CD8-positive, alpha-beta memory T cell (primary cell): Measurements from ENCODE around the gene CKAP5. TPM values are rescaled to one million over a fixed set of nuclear protein-coding genes. Genes with fewer than 3 reads are reported as not detected.
"Not testable (repeated sequence)": the region's sequence is repeated elsewhere in the genome, so short reads cannot be mapped to it uniquely, and the experiment has no call there.

Experiments used
- CTCF ChIA-PET: fragments of 350-600 bp; sonication (Branson Sonifier 250); formaldehyde crosslinking; loops from one replicate; lab custom pipeline; 2021; ENCODE audit warnings: antibody characterized with exemption; lab: Charles Lee
- POLR2A ChIA-PET: fragments of 350-600 bp; sonication (Branson Sonifier 250); formaldehyde crosslinking; loops from one replicate; lab custom pipeline; 2021; ENCODE audit warnings: antibody characterized with exemption; lab: Charles Lee
- DNase-seq, 5 donors: peaks; one replicate each; pipeline versions ENCODE4 v3.0.0 to v3.0.0-alpha.2; 2020 to 2022; ENCODE audit warnings: mixed read lengths in 1 of 5
- H3K27ac ChIP-seq: one replicate; pipeline ENCODE4 v1.7.0; 2013; ENCODE audit warnings: low read depth, mild to moderate bottlenecking, low read length, moderate library complexity
- H3K27me3 ChIP-seq: 2 replicates; pipeline ENCODE4 v1.7.0; 2013; ENCODE audit warnings: low read length, mild to moderate bottlenecking; ENCODE audit not compliant: insufficient read depth, poor library complexity, severe bottlenecking
- H3K36me3 ChIP-seq: 2 replicates; pipeline ENCODE4 v1.7.0; 2013; ENCODE audit warnings: mild to moderate bottlenecking, low read length, moderate library complexity; ENCODE audit not compliant: insufficient read depth
- H3K4me1 ChIP-seq: 2 replicates; pipeline ENCODE4 v1.7.0; 2013; ENCODE audit warnings: mild to moderate bottlenecking, low read length, moderate library complexity; ENCODE audit not compliant: insufficient read depth
- H3K4me3 ChIP-seq: 2 replicates; pipeline ENCODE4 v1.7.0; 2013; ENCODE audit warnings: mild to moderate bottlenecking, low read length
- H3K9me3 ChIP-seq: 2 replicates; pipeline ENCODE4 v1.7.0; 2013; ENCODE audit warnings: mild to moderate bottlenecking, low read length
- H3K27ac Mint-ChIP-seq, 8 donors: one replicate each; pipeline ENCODE4 v1.8.0; 2020 to 2021; ENCODE audit warnings: mixed read lengths in 8 of 8, mild to moderate bottlenecking in 6 of 8, inconsistent platforms in 3 of 8, moderate library complexity in 3 of 8
- H3K27me3 Mint-ChIP-seq, 2 donors: one replicate each; pipeline ENCODE4 v1.8.0; 2020 to 2021; ENCODE audit warnings: mixed read lengths in 2 of 2, mild to moderate bottlenecking in 1 of 2, moderate library complexity in 1 of 2
- H3K36me3 Mint-ChIP-seq, 3 donors: one replicate each; pipeline ENCODE4 v1.8.0; 2020 to 2021; ENCODE audit warnings: mixed read lengths in 3 of 3, inconsistent platforms in 1 of 3, mild to moderate bottlenecking in 1 of 3
- H3K4me1 Mint-ChIP-seq, 3 donors: one replicate each; pipeline ENCODE4 v1.8.0; 2020 to 2021; ENCODE audit warnings: mixed read lengths in 3 of 3, inconsistent platforms in 1 of 3, mild to moderate bottlenecking in 1 of 3
- H3K4me3 Mint-ChIP-seq, 7 donors: one replicate each; pipeline ENCODE4 v1.8.0; 2020 to 2021; ENCODE audit warnings: mixed read lengths in 7 of 7, mild to moderate bottlenecking in 6 of 7, moderate library complexity in 4 of 7, inconsistent platforms in 2 of 7
- H3K9me3 Mint-ChIP-seq, 5 donors: one replicate each; pipeline ENCODE4 v1.8.0; 2020 to 2022; ENCODE audit warnings: mixed read lengths in 5 of 5, mild to moderate bottlenecking in 3 of 5, moderate library complexity in 2 of 5, inconsistent platforms in 1 of 5
- polyA plus RNA-seq: library from polyadenylated mRNA; unstranded; fragments of 300-500 nt; fragmentation: Illumina TruSeq; gene quantifications from one replicate; pipeline ENCODE4 v1.2.3, GENCODE V29; 2021
- total RNA-seq, 2 experiments: library from RNA; stranded (reverse); gene quantifications; one replicate each; pipeline ENCODE4 v1.2.3, GENCODE V29; 2021

The CKAP5 gene
- total and polyA plus RNA-seq, 3 experiments from 2014 or later, result 14.2 to 127 (median 114) TPM

GRCh38 chr11:46801694-46802470, 44.2 kb downstream of the CKAP5 start:
- Mint-ChIP-seq H3K27me3 (no peaks in the 10 kb centered on the region), H3K36me3 (peaks cover 0 to 65% (median 18%) of the 10 kb centered on the region in 3 donors), H3K9me3 (no peaks in the 10 kb centered on the region), H3K4me3 (no peak overlapping the region), H3K4me1 (no peaks in the 10 kb centered on the region), H3K27ac (peak overlapping the region in 1 of 8 donors; percentile 61)
- Histone ChIP-seq H3K27ac (no peak overlapping the region), H3K4me1 (no peaks in the 10 kb centered on the region), H3K4me3 (no peak overlapping the region), H3K27me3 (no peaks in the 10 kb centered on the region), H3K9me3 (no peaks in the 10 kb centered on the region), H3K36me3 (peaks cover 6% of the 10 kb centered on the region)
- no peak for DNase-seq
- ChIA-PET POLR2A (interaction anchor here (0.7 kb wide), 1 partner anchor 140 kb away, joined by 3 read pairs; no protein-coding TSS in a partner anchor), CTCF (no interaction called here)

DNA sequence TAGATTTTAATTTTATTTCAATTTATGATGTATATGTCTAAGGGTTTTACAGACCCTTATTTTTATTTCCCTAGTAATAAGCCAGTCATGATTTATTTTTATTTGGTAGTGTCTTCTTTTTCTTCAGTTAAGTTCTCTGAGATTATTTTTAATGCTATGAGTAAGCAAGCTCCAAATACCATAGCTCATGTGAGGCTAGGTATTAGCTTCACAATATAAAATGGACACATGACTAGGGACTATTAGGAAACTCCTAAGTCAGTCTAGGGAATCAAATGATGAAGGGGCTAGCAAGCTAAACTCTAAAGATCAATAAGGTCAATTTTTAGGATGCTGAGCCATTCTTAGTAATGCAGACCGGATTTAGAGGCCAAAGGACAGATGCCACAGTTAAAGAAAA, 45.9 kb downstream of the CKAP5 start:
- no peaks in the 10 kb centered on the region for H3K27me3 ChIP-seq
- no peaks in the 10 kb centered on the region for H3K9me3 ChIP-seq
- peaks cover 13% of the 10 kb centered on the region for H3K36me3 ChIP-seq
- no peak overlapping the region for H3K27ac Mint-ChIP-seq
- ChIA-PET CTCF (interaction anchor here (0.7 kb wide), 1 partner anchor 16 kb away, joined by 3 read pairs; no protein-coding TSS in a partner anchor), POLR2A (no interaction called here)
- DNase-seq, result no peak
- H3K9me3 Mint-ChIP-seq, result no peaks in the 10 kb centered on the region
- no peaks in the 10 kb centered on the region for H3K27me3 Mint-ChIP-seq
- H3K4me1 Mint-ChIP-seq, result no peaks in the 10 kb centered on the region
- H3K4me1 ChIP-seq, result no peaks in the 10 kb centered on the region
- peaks cover 4 to 67% (median 18%) of the 10 kb centered on the region in 3 donors for H3K36me3 Mint-ChIP-seq
- H3K4me3 ChIP-seq, result no peak overlapping the region
- H3K27ac ChIP-seq, result no peak overlapping the region
- no peak overlapping the region for H3K4me3 Mint-ChIP-seq

- H3K36me3 Mint-ChIP-seq, result peaks cover 4 to 70% (median 19%) of the 10 kb centered on the region in 3 donors
- H3K4me3 Mint-ChIP-seq, H3K27ac ChIP-seq, H3K4me1 Mint-ChIP-seq, H3K27ac Mint-ChIP-seq, H3K27me3 ChIP-seq, H3K4me1 ChIP-seq, POLR2A ChIA-PET, H3K9me3 Mint-ChIP-seq, DNase-seq, H3K9me3 ChIP-seq, H3K4me3 ChIP-seq, H3K27me3 Mint-ChIP-seq: not testable (repeated sequence)
- peaks cover 13% of the 10 kb centered on the region for H3K36me3 ChIP-seq
- CTCF ChIA-PET, result interaction anchor here (0.7 kb wide), 1 partner anchor 16 kb away, joined by 3 read pairs; no protein-coding TSS in a partner anchor
These were observed 46.4 kb downstream of the CKAP5 start for GRCh38 chr11:46799725-46800124.

GRCh38 chr11:46778416-46778815, 67.7 kb downstream of the CKAP5 start:
- Mint-ChIP-seq H3K36me3 (peaks cover 5 to 90% (median 29%) of the 10 kb centered on the region in 3 donors), H3K4me3 (no peak overlapping the region), H3K4me1 (no peaks in the 10 kb centered on the region), H3K27me3 (no peaks in the 10 kb centered on the region), H3K9me3 (no peaks in the 10 kb centered on the region), H3K27ac (no peak overlapping the region)
- H3K9me3 ChIP-seq, result no peaks in the 10 kb centered on the region
- H3K4me1 ChIP-seq, result no peaks in the 10 kb centered on the region
- no peaks in the 10 kb centered on the region for H3K27me3 ChIP-seq
- H3K36me3 ChIP-seq, result peaks cover 21% of the 10 kb centered on the region
- ChIA-PET CTCF (no interaction called here), POLR2A (no interaction called here)
- no peak overlapping the region for H3K4me3 ChIP-seq
- no peak for DNase-seq
- no peak overlapping the region for H3K27ac ChIP-seq

- Mint-ChIP-seq H3K4me3 (no peak overlapping the region), H3K36me3 (peaks cover 5 to 87% (median 29%) of the 10 kb centered on the region in 3 donors), H3K27me3 (no peaks in the 10 kb centered on the region), H3K9me3 (no peaks in the 10 kb centered on the region), H3K27ac (no peak overlapping the region), H3K4me1 (no peaks in the 10 kb centered on the region)
- Histone ChIP-seq H3K4me1 (no peaks in the 10 kb centered on the region), H3K4me3 (no peak overlapping the region), H3K27ac (no peak overlapping the region), H3K36me3 (peaks cover 6% of the 10 kb centered on the region), H3K9me3 (no peaks in the 10 kb centered on the region), H3K27me3 (no peaks in the 10 kb centered on the region)
- CTCF ChIA-PET, result no interaction called here
- no peak for DNase-seq
- POLR2A ChIA-PET, result no interaction called here
These were observed 69.2 kb downstream of the CKAP5 start for GRCh38 chr11:46776878-46777277.

- no peak overlapping the region for H3K27ac ChIP-seq
- Mint-ChIP-seq H3K36me3 (peaks cover 4 to 74% (median 12%) of the 10 kb centered on the region in 3 donors), H3K4me1 (no peaks in the 10 kb centered on the region), H3K9me3 (no peaks in the 10 kb centered on the region), H3K27ac (peak overlapping the region in 1 of 8 donors; percentile 28), H3K4me3 (no peak overlapping the region), H3K27me3 (no peaks in the 10 kb centered on the region)
- ChIA-PET CTCF (no interaction called here), POLR2A (no interaction called here)
- no peaks in the 10 kb centered on the region for H3K27me3 ChIP-seq
- no peak for DNase-seq
- no peak overlapping the region for H3K4me3 ChIP-seq
- H3K9me3 ChIP-seq, result no peaks in the 10 kb centered on the region
- peaks cover 16% of the 10 kb centered on the region for H3K36me3 ChIP-seq
- H3K4me1 ChIP-seq, result no peaks in the 10 kb centered on the region
These were observed 76.4 kb downstream of the CKAP5 start for GRCh38 chr11:46769636-46770221.

DNA sequence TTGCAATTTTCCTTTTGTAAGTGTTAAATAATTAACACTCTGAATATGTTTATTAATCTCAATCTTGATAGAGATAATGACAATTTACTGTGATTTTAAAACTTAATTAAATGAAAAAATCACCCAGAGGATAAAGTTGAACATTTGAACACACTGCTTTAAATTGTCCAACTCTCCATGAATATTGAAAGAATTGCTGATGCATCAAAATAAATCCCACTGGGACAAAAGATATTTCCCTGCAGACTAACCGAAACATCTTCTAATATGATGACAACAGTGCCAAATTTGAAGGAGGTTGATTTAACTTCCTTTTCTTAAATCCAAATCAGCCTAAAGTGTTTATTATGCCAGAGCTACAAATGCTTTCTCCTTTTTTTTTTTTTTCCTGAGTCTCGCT, 79.4 kb downstream of the CKAP5 start:
- no peaks in the 10 kb centered on the region for H3K27me3 Mint-ChIP-seq
- Histone ChIP-seq H3K4me3 (no peak overlapping the region), H3K36me3 (peaks cover 33% of the 10 kb centered on the region), H3K27ac (no peak overlapping the region), H3K27me3 (no peaks in the 10 kb centered on the region), H3K4me1 (no peaks in the 10 kb centered on the region), H3K9me3 (no peaks in the 10 kb centered on the region)
- H3K9me3 Mint-ChIP-seq, result no peaks in the 10 kb centered on the region
- H3K4me1 Mint-ChIP-seq, result no peaks in the 10 kb centered on the region
- H3K36me3 Mint-ChIP-seq, result peaks cover 4 to 75% (median 21%) of the 10 kb centered on the region in 3 donors
- no peak overlapping the region for H3K27ac Mint-ChIP-seq
- CTCF ChIA-PET, result no interaction called here
- POLR2A ChIA-PET, result no interaction called here
- no peak overlapping the region for H3K4me3 Mint-ChIP-seq
- no peak for DNase-seq

DNA sequence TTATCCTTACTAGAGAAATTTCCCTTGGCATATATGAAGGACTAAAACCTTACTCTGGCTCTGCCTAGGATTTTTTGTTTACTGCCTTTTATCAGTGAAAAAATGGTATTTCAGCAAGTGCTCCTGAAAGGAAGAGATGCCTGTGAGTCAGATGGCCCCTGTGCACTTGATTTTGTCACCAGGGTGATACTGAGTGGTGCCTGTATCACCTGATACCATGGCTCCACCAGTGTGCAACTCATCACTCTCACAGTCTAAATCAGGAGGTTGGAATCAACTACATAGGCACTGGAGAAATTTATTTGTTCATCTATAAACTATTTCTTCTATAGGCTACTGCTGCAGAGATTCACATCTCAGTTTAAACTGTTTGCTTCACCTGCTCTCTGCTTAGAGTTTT, 83.8 kb downstream of the CKAP5 start:
- Mint-ChIP-seq H3K9me3 (no peaks in the 10 kb centered on the region), H3K4me3 (no peak overlapping the region), H3K27ac (peak overlapping the region in 1 of 8 donors; percentile 17), H3K36me3 (peaks cover 18 to 81% (median 26%) of the 10 kb centered on the region in 3 donors), H3K27me3 (no peaks in the 10 kb centered on the region), H3K4me1 (no peaks in the 10 kb centered on the region)
- ChIA-PET CTCF (no interaction called here), POLR2A (no interaction called here)
- Histone ChIP-seq H3K4me1 (no peaks in the 10 kb centered on the region), H3K27me3 (no peaks in the 10 kb centered on the region), H3K9me3 (no peaks in the 10 kb centered on the region), H3K4me3 (no peak overlapping the region), H3K36me3 (peaks cover 53% of the 10 kb centered on the region), H3K27ac (no peak overlapping the region)
- DNase-seq, result no peak
